GM19468 (cell line): ENCODE measurements around the gene FAF1.
"Not testable (repeated sequence)": the region's sequence is repeated elsewhere in the genome, so short reads cannot be mapped to it uniquely, and the experiment has no call there.

Experiments
- ATAC-seq: cut with Tn5 transposase; IDR thresholded peaks from one replicate; pipeline ENCODE4 v1.9.1; 2021; ENCODE audit warnings: mild to moderate bottlenecking, moderate library complexity, moderate number of reproducible peaks; ENCODE audit not compliant: unreplicated experiment; ENCODE audit errors: extremely low read depth

Gene FAF1

GRCh38 chr1:50527987-50528320 lies 432.1 kb downstream of the FAF1 start:
- ATAC-seq, result not testable (repeated sequence)

- ATAC-seq, result no peak
These were observed 432.6 kb downstream of the FAF1 start for GRCh38 chr1:50527249-50527986.

GRCh38 chr1:50526431-50526830 lies 433.6 kb downstream of the FAF1 start:
- no peak for ATAC-seq

GRCh38 chr1:50523548-50523947 lies 436.5 kb downstream of the FAF1 start:
- no peak for ATAC-seq

- ATAC-seq, result no peak
These were observed 437.2 kb downstream of the FAF1 start for GRCh38 chr1:50522691-50523342.

- ATAC-seq, result no peak
These were observed 438.4 kb downstream of the FAF1 start for GRCh38 chr1:50521703-50522102.

- no peak for ATAC-seq
These were observed 442.6 kb downstream of the FAF1 start for GRCh38 chr1:50517488-50517887.

- ATAC-seq, result no peak
These were observed 444.0 kb downstream of the FAF1 start for GRCh38 chr1:50516056-50516455.

GRCh38 chr1:50508040-50508586 lies 452.0 kb downstream of the FAF1 start:
- ATAC-seq, result no peak

GRCh38 chr1:50505427-50505826 lies 454.6 kb downstream of the FAF1 start:
- ATAC-seq, result no peak

GRCh38 chr1:50503515-50503914 lies 456.6 kb downstream of the FAF1 start:
- ATAC-seq, result no peak

- peak; percentile 46 for ATAC-seq
These were observed 457.9 kb downstream of the FAF1 start for GRCh38 chr1:50502147-50502546.

GRCh38 chr1:50497007-50497406 lies 463.1 kb downstream of the FAF1 start:
- ATAC-seq, result no peak

GRCh38 chr1:50493710-50494109 lies 466.4 kb downstream of the FAF1 start:
- no peak for ATAC-seq

- no peak for ATAC-seq
These were observed 467.9 kb downstream of the FAF1 start for GRCh38 chr1:50492142-50492541.

GRCh38 chr1:50491142-50491541 lies 468.9 kb downstream of the FAF1 start:
- ATAC-seq, result no peak

- no peak for ATAC-seq
These were observed 469.4 kb downstream of the FAF1 start for GRCh38 chr1:50490640-50491039.

GRCh38 chr1:50488876-50489275 lies 471.2 kb downstream of the FAF1 start:
- ATAC-seq, result no peak

- ATAC-seq, result no peak
These were observed 471.7 kb downstream of the FAF1 start for GRCh38 chr1:50488356-50488755.

GRCh38 chr1:50487725-50488124 lies 472.3 kb downstream of the FAF1 start:
- ATAC-seq, result no peak

- ATAC-seq, result no peak
These were observed 478.8 kb downstream of the FAF1 start for GRCh38 chr1:50481142-50481736.
